Right lobe of liver (tissue), 4 donors: ENCODE data around the gene PTPRN2.

Experiments
- POLR2A ChIP-seq: fragments of 450-650 bp; IDR thresholded peaks from one replicate; pipeline ENCODE4 v1.6.1; 2017; ENCODE audit warnings: antibody characterized with exemption, mild to moderate bottlenecking
- TF ChIP-seq, protein P1 (sequence below), 4 donors: fragments of 200-600 bp in 3 of 4; fragments of 450-650 bp in 1 of 4; IDR thresholded peaks; one replicate each; pipeline versions ENCODE4 v1.5.1 to v1.8.0; 2016 to 2022; ENCODE audit warnings: antibody characterized with exemption in 4 of 4, mild to moderate bottlenecking in 2 of 4
- donor health status: DM: no; HTN: no; CAD: no.
- donor health status: DM: no; HTN: no; CAD: no.
- donor health status: DM: no; HTN: yes; CAD: no.

DNA sequence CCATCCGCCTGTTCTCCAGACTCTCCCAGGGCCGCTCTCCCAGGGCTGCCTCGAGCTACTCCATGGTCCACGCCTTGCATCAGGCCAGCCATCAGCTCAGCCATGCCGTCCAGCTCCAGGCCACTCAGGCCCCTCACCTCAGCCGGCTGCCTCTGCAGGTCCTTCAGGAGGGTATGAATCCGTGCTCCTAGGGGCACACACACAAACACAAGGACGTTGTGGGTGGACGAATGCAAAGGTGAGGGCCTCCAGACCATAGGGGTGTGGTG is 449.4 kb downstream of the PTPRN2 start:
- TF ChIP-seq, protein P1, sequence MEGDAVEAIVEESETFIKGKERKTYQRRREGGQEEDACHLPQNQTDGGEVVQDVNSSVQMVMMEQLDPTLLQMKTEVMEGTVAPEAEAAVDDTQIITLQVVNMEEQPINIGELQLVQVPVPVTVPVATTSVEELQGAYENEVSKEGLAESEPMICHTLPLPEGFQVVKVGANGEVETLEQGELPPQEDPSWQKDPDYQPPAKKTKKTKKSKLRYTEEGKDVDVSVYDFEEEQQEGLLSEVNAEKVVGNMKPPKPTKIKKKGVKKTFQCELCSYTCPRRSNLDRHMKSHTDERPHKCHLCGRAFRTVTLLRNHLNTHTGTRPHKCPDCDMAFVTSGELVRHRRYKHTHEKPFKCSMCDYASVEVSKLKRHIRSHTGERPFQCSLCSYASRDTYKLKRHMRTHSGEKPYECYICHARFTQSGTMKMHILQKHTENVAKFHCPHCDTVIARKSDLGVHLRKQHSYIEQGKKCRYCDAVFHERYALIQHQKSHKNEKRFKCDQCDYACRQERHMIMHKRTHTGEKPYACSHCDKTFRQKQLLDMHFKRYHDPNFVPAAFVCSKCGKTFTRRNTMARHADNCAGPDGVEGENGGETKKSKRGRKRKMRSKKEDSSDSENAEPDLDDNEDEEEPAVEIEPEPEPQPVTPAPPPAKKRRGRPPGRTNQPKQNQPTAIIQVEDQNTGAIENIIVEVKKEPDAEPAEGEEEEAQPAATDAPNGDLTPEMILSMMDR (IDR thresholded peaks at IDR 0.05): no peak
- TF ChIP-seq POLR2A: no peak
